GM12891 (cell line): ENCODE results near the gene NMUR1.
A peak's percentile ranks its signal among the peaks of the same experiment; 100 is the strongest.

Source experiments
- DNase-seq: peaks from one replicate; pipeline ENCODE4 v3.0.0; 2011; ENCODE audit warnings: low spot score; ENCODE audit not compliant: insufficient read length
- FAIRE-seq: peaks from 2 replicates; lab custom pipeline; 2011; peaks lifted over from hg19 to GRCh38; lab: Jason Lieb, UNC
- PAX5 ChIP-seq: IDR thresholded peaks from 2 replicates; pipeline ENCODE4 v1.6.1; 2011; ENCODE audit warnings: low read length, moderate library complexity, mild to moderate bottlenecking; ENCODE audit not compliant: insufficient read depth, severe bottlenecking
- POLR2A ChIP-seq: IDR thresholded peaks from 2 replicates; pipeline ENCODE4 v1.6.1; 2011; ENCODE audit warnings: low read depth, low read length, control low read depth
- POLR2AphosphoS5 ChIP-seq: IDR thresholded peaks from 2 replicates; pipeline ENCODE4 v1.6.1; 2011; ENCODE audit warnings: low read depth, low read length, control low read depth
- POU2F2 ChIP-seq: IDR thresholded peaks from 2 replicates; pipeline ENCODE4 v1.6.1; 2011; ENCODE audit warnings: low read depth, mild to moderate bottlenecking, control low read depth, low read length, moderate library complexity
- SPI1 ChIP-seq: IDR thresholded peaks from 2 replicates; pipeline ENCODE4 v1.6.1; 2011; ENCODE audit warnings: low read depth, low read length, control low read depth
- TAF1 ChIP-seq: IDR thresholded peaks from 2 replicates; pipeline ENCODE4 v1.6.1; 2011; ENCODE audit warnings: low read depth, low read length, control low read depth

The NMUR1 gene

DNA sequence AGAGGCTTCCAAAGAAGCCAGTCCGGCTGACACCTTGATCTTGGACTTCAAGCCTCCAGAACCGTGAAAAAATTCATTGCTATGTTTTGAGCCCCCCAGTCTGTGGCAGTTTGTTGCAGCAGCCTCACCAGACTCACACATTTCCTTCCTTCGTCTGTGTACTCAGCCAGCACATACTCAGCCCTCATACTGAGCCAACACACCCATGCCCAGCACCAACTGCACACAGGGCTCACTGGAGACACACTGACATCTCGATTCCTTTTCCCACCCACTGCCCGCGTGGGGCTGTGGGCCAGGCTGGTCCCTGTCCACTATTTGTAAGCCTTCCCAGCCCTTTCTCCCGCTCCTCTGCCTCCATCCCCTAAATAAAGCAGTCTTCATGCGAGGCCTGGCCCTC is 24.1 kb upstream of the NMUR1 start:
- DNase-seq (no peak), FAIRE-seq (peak; percentile 79)
- TF ChIP-seq POU2F2 (no peak), TAF1 (no peak), POLR2A (no peak), PAX5 (no peak), SPI1 (no peak), POLR2AphosphoS5 (no peak)

DNA sequence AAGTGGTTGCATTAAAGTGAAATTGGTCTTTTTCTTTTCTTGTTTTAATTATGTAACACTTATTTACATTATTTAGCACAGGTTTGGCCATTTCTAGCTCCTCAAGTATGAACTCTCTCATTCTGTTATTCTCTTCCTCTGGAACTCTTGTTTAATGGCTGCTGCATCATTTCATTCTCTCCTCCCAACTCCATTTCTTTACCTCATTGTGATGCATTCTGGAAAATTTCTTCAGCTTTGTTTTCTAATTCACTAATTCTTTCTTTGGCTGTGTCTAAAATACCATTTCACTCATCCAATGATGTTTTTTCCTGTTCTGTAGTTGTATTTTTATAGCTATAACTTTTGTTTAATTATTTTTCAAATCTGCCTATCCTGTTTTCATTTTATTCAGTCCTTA is 22.5 kb upstream of the NMUR1 start:
- TF ChIP-seq SPI1 = no peak
- no peak for TF ChIP-seq PAX5
- TF ChIP-seq POLR2A = no peak
- TF ChIP-seq POU2F2 = no peak
- no peak for TF ChIP-seq TAF1
- TF ChIP-seq POLR2AphosphoS5 = no peak
- DNase-seq = no peak
- no peak for FAIRE-seq

DNA sequence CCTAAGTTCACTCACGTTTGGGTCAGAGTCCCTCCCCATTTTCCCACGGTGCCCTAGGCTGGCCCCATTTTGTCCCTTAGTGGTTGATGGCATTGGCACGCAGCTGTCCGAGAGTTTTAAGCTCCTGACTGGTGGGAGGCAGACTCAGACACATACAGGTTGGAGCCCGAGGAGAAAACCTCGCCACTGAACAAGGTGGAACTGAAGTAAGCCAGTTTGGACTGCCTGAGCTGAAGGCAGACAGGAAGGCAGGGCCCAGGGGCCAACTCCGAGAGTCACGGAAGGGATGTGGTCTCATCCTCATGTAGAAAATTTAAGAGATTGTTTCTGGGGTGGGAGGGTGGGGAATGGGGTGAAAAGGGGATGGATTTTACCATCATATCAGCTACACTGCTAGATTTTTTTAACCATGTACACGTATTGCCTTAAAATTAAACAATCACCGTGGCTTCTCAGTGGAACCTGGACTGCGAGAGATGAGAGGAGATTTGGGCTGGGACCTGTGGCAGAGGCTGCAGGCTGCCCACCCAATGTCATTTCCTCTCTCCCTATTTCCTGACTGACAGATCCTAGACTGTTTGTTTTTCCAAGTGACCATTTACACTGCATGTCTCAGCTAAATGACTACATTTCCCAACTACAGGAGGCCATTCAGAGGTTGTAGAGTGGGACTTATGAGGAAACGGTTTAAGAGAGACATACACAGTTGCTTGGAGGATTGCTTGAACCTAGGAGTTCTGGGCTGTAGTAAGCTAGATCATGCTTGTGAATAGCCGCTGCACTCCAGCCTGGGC is 19.4 kb upstream of the NMUR1 start:
- TF ChIP-seq TAF1 (no peak), POLR2A (no peak), PAX5 (no peak), POU2F2 (no peak), SPI1 (no peak), POLR2AphosphoS5 (no peak)
- FAIRE-seq = peak; percentile 90
- DNase-seq = no peak

DNA sequence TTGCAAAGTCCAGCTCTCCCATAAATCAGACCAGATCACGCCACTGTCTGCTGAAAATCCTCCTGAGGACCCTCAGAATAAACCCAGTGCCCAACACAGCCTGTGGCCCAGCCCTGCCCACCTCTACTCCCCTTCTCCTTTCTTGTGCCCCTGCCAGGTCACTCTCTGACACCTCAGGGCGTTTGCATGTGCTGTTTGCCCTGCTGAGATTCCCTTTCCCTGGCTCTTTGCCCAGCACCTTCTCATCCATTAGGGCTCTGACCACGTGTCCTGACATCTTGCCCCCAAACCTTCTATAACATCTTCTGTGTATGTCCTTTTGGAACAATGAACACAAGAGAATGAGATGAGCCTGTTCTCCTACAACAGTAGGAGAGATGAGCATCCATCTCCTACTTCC is 18.5 kb upstream of the NMUR1 start:
- no peak for FAIRE-seq
- TF ChIP-seq SPI1 (no peak), TAF1 (no peak), POLR2AphosphoS5 (no peak), POU2F2 (no peak), PAX5 (no peak), POLR2A (no peak)
- DNase-seq = no peak

DNA sequence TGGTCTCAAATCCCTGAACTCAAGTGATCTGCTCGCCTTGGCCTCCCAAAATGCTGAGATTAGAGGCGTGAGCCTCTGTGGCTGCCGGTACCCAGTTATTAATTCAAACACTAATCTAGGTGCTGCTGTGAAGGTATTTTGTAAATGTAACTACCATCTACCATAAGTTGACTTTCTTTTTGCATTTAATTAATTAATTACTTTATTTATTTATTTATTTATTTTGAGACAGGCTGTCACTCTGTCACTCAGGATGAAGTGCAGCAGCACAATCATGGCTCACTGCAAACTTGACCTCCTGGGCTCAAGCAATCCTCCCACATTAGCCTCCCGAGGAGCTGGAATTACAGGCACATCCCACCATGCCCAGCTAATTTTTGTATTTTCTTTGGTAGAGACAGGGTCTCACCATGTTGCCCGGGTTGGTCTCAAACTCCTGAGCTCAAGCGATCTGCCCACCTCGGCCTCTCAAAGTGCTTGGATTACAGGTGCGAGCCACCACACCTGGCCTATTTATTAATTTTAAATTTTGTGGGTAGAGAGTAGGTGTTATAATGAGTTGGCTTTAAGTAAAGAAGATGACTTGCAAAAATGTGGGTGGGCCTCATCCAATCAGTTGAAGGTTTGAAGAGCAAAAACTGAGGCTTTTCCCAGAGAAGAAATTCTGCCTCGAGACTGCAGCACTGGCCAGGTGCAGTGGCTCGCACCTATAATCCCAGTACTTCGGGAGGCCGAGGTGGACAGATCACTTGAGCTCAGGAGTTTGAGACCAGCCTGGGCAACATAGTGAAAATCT is 17.3 kb upstream of the NMUR1 start:
- DNase-seq (no peak), FAIRE-seq (no peak)
- TF ChIP-seq POLR2A = no peak
- no peak for TF ChIP-seq POU2F2
- TF ChIP-seq POLR2AphosphoS5 = no peak
- TF ChIP-seq TAF1 = no peak
- TF ChIP-seq PAX5 = no peak
- no peak for TF ChIP-seq SPI1

DNA sequence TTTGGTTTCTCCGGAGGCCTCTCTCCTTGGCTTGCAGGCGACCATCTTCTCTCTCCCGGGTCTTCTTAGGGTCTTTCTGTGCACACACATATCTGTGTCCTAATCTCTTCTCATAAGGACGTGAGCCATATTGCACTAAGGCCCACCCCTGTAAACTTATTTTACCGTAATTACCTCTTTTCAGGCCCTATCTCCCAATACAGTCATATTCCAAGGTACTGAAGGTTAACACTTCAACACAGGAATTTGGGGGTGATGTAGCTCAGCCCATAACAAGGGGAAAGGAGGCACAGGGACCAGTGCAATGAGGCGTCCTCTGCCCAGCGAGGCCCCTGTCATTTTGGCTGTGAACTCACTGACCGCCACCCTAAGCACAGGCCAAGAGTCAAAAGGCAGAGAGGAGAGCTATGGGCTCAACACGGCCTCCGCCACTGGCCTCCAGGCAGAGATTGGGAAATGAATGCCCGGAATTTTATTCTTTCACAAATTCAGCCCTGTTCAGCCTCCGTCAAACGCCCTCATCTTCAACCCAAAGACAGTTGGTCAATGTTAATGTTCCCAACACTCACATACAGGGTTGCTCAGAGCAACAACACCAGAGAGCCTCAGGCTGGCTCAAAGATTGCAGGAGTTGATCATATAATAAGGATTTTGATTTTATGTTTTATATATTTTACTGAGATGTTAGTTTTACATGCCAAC is 15.9 kb upstream of the NMUR1 start:
- no peak for TF ChIP-seq POLR2A
- TF ChIP-seq PAX5 = no peak
- TF ChIP-seq TAF1 = no peak
- TF ChIP-seq SPI1 = no peak
- TF ChIP-seq POLR2AphosphoS5 = no peak
- no peak for TF ChIP-seq POU2F2
- DNase-seq = no peak
- peak; percentile 74 for FAIRE-seq

DNA sequence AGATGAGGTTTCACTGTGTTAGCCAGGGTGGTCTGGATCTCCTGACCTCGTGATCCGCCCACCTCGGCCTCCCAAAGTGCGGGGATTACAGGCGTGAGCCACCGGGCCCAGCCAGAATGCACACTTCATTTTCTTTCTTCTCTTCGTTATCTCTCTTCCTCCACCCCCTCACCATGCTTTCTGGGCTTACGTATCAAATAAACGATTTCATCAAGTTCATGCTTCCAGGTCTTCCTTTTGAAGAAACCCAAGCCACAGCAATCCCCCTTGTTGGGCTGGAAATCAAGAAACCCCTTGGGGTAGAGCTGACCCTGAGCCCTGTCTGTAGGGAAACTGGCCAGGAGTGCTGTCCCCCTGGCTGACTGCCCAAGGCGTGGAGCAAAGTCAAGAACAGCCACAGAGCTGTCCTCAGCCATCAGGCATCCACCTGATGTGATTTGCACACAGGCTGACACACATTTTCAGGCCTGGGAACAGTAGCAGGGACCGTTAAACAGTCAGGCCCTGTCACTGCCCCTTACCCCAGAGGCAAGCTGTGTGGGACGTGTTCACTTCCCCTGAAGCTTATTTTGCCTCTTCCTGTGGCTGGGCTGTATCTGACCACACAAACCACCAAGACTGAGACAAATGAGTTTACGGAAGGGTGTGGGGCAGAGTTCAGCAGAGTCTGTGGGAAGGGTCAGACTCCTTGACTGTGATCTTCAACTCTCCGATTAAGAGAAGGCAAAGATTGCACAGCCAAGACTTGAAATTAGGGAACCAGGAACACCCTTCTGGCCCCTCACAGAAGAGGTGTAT is 15.1 kb upstream of the NMUR1 start:
- FAIRE-seq (peak; percentile 99), DNase-seq (peak; percentile 73)

DNA sequence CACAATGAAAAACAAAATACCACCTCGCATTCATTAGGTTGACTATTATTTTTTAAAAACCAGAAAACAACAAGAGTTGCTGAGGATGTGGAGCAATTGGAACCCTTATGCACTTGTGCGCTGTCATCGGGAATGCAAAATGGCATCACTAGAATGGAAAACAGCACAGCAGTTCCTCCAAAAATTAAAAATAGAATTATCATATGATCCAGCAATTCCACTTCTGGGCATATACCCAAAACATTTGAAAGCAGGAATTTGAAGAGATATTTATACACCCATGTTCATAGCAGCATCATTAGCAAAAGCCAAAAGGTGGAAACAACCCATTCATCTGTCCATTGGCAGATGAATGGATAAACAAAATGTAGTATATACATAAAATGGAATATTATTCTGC is 11.9 kb upstream of the NMUR1 start:
- FAIRE-seq (no peak), DNase-seq (no peak)
- TF ChIP-seq PAX5 (no peak), POU2F2 (no peak), POLR2A (no peak), POLR2AphosphoS5 (no peak), TAF1 (no peak), SPI1 (no peak)

More for the DNA sequence above, 15.1 kb upstream of the NMUR1 start:
- TF ChIP-seq TAF1 = 0 out of 2 replicates have a peak, but pooled peaks have one; percentile 39
- TF ChIP-seq POLR2AphosphoS5 = peak; percentile 71
- peak; percentile 63 for TF ChIP-seq PAX5
- peak; percentile 92 for TF ChIP-seq POU2F2
- peak; percentile 91 for TF ChIP-seq SPI1
- peak; percentile 97 for TF ChIP-seq POLR2A
